ENCODE measurements around the gene TMC1. TPM values are rescaled to one million over a fixed set of nuclear protein-coding genes. Genes with fewer than 3 reads are reported as not detected.

The TMC1 gene
- total and polyA plus RNA-seq, 2 of the 8 experiments (the other 6 are each of a cell fraction or from before 2014, with no cell fraction given) = 0.95 to 0.98 TPM

DNA sequence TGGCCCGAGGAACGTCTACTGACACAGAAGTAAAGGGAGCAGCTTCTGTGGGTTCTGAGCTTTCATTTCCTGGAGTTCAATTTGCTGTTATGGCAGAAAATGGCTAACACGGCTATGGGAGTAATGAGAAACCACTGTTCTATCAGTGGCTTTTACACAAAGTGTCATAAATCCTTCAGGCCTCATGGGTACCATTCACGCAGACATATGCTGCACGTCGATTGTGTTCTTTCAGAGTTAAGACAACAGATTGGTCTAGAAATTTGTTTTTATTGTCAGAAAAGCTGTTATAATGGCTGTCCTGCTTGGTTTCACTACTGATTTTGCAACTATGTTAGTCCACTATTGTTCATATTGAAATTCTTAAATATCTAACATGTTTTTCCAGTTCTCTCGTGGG, 296.0 kb downstream of the TMC1 start:
- Histone ChIP-seq H3K79me2 (ENCODE audit: control insufficient read depth in 1 of 2, insufficient read depth in 2 of 2, low read length in 2 of 2) (no peaks in the 10 kb centered on the region), H4K5ac (ENCODE audit: insufficient read length, low read depth, low read length) (no peak overlapping the region), H3K4me2 (ENCODE audit: insufficient read depth in 1 of 2, low read depth in 2 of 2, low read length in 2 of 2) (no peak overlapping the region), H3K9ac (replicated peaks in 1 of 4; ENCODE audit: extremely low read depth in 1 of 4, low read depth in 3 of 4, low read length in 3 of 4) (no peak overlapping the region), H3K27me3 (replicated peaks in 1 of 4; ENCODE audit: control insufficient read depth in 3 of 4, extremely low read depth in 1 of 4, insufficient read depth in 3 of 4, low read length in 3 of 4) (no peaks in the 10 kb centered on the region), H4K91ac (replicated peaks; ENCODE audit: insufficient read length, low read length) (no peak overlapping the region), H3K4ac (replicated peaks; ENCODE audit: insufficient read length, low read depth, low read length) (no peak overlapping the region), H4K20me1 (replicated peaks in 1 of 2; ENCODE audit: control insufficient read depth in 1 of 2, insufficient read depth in 2 of 2, low read length in 2 of 2) (no peaks in the 10 kb centered on the region), H2BK15ac (ENCODE audit: low read length) (no peak overlapping the region), H3K4me3 (ENCODE audit: extremely low read depth in 1 of 4, insufficient read depth in 2 of 4, low read depth in 3 of 4, low read length in 4 of 4) (no peak overlapping the region), H2BK12ac (ENCODE audit: low read depth, low read length) (no peak overlapping the region), H2AK5ac (ENCODE audit: low read depth, low read length) (no peak overlapping the region), H3K4me1 (replicated peaks in 1 of 4; ENCODE audit: control insufficient read depth in 3 of 4, insufficient read depth in 4 of 4, low read length in 3 of 4) (no peaks in the 10 kb centered on the region), H3K36me3 (ENCODE audit: control insufficient read depth in 2 of 4, insufficient read depth in 4 of 4, low read length in 3 of 4) (no peaks in the 10 kb centered on the region), H2AFZ (ENCODE audit: low read length) (no peak overlapping the region), H4K8ac (ENCODE audit: extremely low read depth, insufficient read depth, low read length) (no peak overlapping the region), H2BK5ac (ENCODE audit: low read depth, low read length) (no peak overlapping the region), H3K18ac (ENCODE audit: extremely low read depth, low read length) (no peak overlapping the region), H3K23me2 (ENCODE audit: low read depth, low read length) (no peaks in the 10 kb centered on the region), H2BK120ac (replicated peaks; ENCODE audit: low read depth, low read length) (no peak overlapping the region), H3K79me1 (ENCODE audit: low read depth, low read length) (no peaks in the 10 kb centered on the region), H3K27ac (ENCODE audit: low read depth, low read length) (no peak overlapping the region), H3K56ac (replicated peaks; ENCODE audit: insufficient read length, low read depth, low read length) (no peak overlapping the region), H3K23ac (ENCODE audit: insufficient read length) (no peak overlapping the region), H3K9me3 (ENCODE audit: insufficient read depth in 2 of 2, low read depth in 1 of 2, low read length in 1 of 2) (no peaks in the 10 kb centered on the region), H3K14ac (ENCODE audit: insufficient read length) (no peak overlapping the region), H2BK20ac (ENCODE audit: low read length) (no peak overlapping the region)
- POLR2A ChIA-PET (ENCODE audit: partially characterized antibody) = interaction anchor here (0.6 kb wide), 1 partner anchor 101 kb away, joined by 4 read pairs; no protein-coding TSS in a partner anchor
- CTCF ChIA-PET (ENCODE audit: partially characterized antibody) = interaction anchor here (1.6 kb wide), 1 partner anchor 40 kb away, joined by 4 read pairs; no protein-coding TSS in a partner anchor
- DNase-seq (ENCODE audit: low read depth in 1 of 2, low spot score in 2 of 2) = no peak
- no peak for TF ChIP-seq POLR2AphosphoS5 (IDR thresholded peaks at IDR 0.05; ENCODE audit: low read depth, low read length)
- no peak for TF ChIP-seq SP1 (IDR thresholded peaks at IDR 0.05; ENCODE audit: low read depth, low read length)
- TF ChIP-seq KDM5A (IDR thresholded peaks at IDR 0.05; ENCODE audit: low read length) = no peak
- no peak for TF ChIP-seq SIRT6 (IDR thresholded peaks at IDR 0.05; ENCODE audit: low read length)
- TF ChIP-seq EZH2 (IDR thresholded peaks at IDR 0.05; ENCODE audit: low read depth, low read length, severe bottlenecking) = no peak
- no peak for TF ChIP-seq TAF7 (optimal IDR thresholded peaks at IDR 0.05; ENCODE audit: borderline replicate concordance, low read depth, low read length)
- no peak for TF ChIP-seq RNF2 (IDR thresholded peaks at IDR 0.05; ENCODE audit: borderline replicate concordance, low read depth, low read length, missing control alignments, poor library complexity, severe bottlenecking)
- no peak for TF ChIP-seq SP2 (IDR thresholded peaks at IDR 0.05; ENCODE audit: low read length)
- TF ChIP-seq, protein P1, sequence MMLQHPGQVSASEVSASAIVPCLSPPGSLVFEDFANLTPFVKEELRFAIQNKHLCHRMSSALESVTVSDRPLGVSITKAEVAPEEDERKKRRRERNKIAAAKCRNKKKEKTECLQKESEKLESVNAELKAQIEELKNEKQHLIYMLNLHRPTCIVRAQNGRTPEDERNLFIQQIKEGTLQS (IDR thresholded peaks at IDR 0.05; ENCODE audit: insufficient read depth, low read depth, low read length) = no peak
- TF ChIP-seq SP4 (IDR thresholded peaks at IDR 0.05; ENCODE audit: low read length) = no peak
- TF ChIP-seq NRF1 (IDR thresholded peaks at IDR 0.05; ENCODE audit: low read depth, low read length) = no peak
- no peak for TF ChIP-seq PHF8 (conservative IDR thresholded peaks at IDR 0.05; ENCODE audit: low read depth, low read length)
- no peak for FAIRE-seq
- WGBS, 2 experiments (ENCODE audit: extremely low coverage in 1 of 2, insufficient coverage in 1 of 2, insufficient read length in 1 of 2, insufficient replicate concordance in 2 of 2, low coverage in 1 of 2, low lambda C conversion rate in 2 of 2, missing lambda C conversion rate in 1 of 2) = 94% methylated on average over 7 of the region's 7 CpGs; no CpG with 5 or more reads in 1 of the 2 experiments

All from H1 (cell line).